GM21786 (cell line): ENCODE measurements around the gene NHSL2.

ENCODE experiments used
- ATAC-seq: cut with Tn5 transposase; IDR thresholded peaks from one replicate; pipeline ENCODE4 v1.9.1; 2021; ENCODE audit not compliant: unreplicated experiment

The NHSL2 gene

GRCh38 chrX:72016881-72017783 is 106.5 kb downstream of the NHSL2 start:
- no peak for ATAC-seq

GRCh38 chrX:72018277-72019112 is 107.8 kb downstream of the NHSL2 start:
- ATAC-seq = peak; percentile 67

GRCh38 chrX:72019487-72019886 is 108.8 kb downstream of the NHSL2 start:
- no peak for ATAC-seq

- ATAC-seq = no peak
Observed at GRCh38 chrX:72020204-72020603, 109.6 kb downstream of the NHSL2 start.

- ATAC-seq = peak; percentile 61
Observed at GRCh38 chrX:72020788-72021187, 110.1 kb downstream of the NHSL2 start.

GRCh38 chrX:72021975-72022374 is 111.3 kb downstream of the NHSL2 start:
- ATAC-seq = no peak

GRCh38 chrX:72023071-72023470 is 112.4 kb downstream of the NHSL2 start:
- ATAC-seq = no peak

- no peak for ATAC-seq
Observed at GRCh38 chrX:72025236-72025770, 114.7 kb downstream of the NHSL2 start.

- ATAC-seq = peak; percentile 48
Observed at GRCh38 chrX:72026341-72027023, 115.8 kb downstream of the NHSL2 start.

- no peak for ATAC-seq
Observed at GRCh38 chrX:72027024-72027913, 116.6 kb downstream of the NHSL2 start.

- ATAC-seq = no peak
Observed at GRCh38 chrX:72027914-72028307, 117.3 kb downstream of the NHSL2 start.

- ATAC-seq = no peak
Observed at GRCh38 chrX:72028701-72029470, 118.2 kb downstream of the NHSL2 start.

GRCh38 chrX:72029483-72030411 is 119.1 kb downstream of the NHSL2 start:
- no peak for ATAC-seq

- no peak for ATAC-seq
Observed at GRCh38 chrX:72030431-72030830, 119.8 kb downstream of the NHSL2 start.

GRCh38 chrX:72031118-72031517 is 120.5 kb downstream of the NHSL2 start:
- no peak for ATAC-seq

GRCh38 chrX:72031634-72032033 is 121.0 kb downstream of the NHSL2 start:
- no peak for ATAC-seq

GRCh38 chrX:72037601-72038000 is 127.0 kb downstream of the NHSL2 start:
- ATAC-seq = no peak

GRCh38 chrX:72038016-72038415 is 127.4 kb downstream of the NHSL2 start:
- no peak for ATAC-seq
